IgD-negative memory B cell (primary cell): ENCODE results near the gene TSBP1. TPM values are rescaled to one million over a fixed set of nuclear protein-coding genes. Genes with fewer than 3 reads are reported as not detected.
"Not testable (repeated sequence)": the region's sequence is repeated elsewhere in the genome, so short reads cannot be mapped to it uniquely, and the experiment has no call there.

Experiments used
- H3K27ac Mint-ChIP-seq, 3 donors: one replicate each; pipeline ENCODE4 v1.8.0; 2020 to 2022; ENCODE audit warnings: mild to moderate bottlenecking in 3 of 3, mixed read lengths in 3 of 3, moderate library complexity in 1 of 3
- H3K27me3 Mint-ChIP-seq: one replicate; pipeline ENCODE4 v1.8.0; 2021; ENCODE audit warnings: mixed read lengths
- H3K36me3 Mint-ChIP-seq: one replicate; pipeline ENCODE4 v1.8.0; 2020; ENCODE audit warnings: mild to moderate bottlenecking, mixed read lengths
- H3K4me1 Mint-ChIP-seq, 3 donors: one replicate each; pipeline ENCODE4 v1.8.0; 2020 to 2022; ENCODE audit warnings: mixed read lengths in 3 of 3, mild to moderate bottlenecking in 1 of 3
- H3K4me3 Mint-ChIP-seq, 4 donors: one replicate each; pipeline ENCODE4 v1.8.0; 2020 to 2022; ENCODE audit warnings: mild to moderate bottlenecking in 4 of 4, mixed read lengths in 4 of 4, moderate library complexity in 3 of 4
- H3K9me3 Mint-ChIP-seq, 3 donors: one replicate each; pipeline ENCODE4 v1.8.0; 2020 to 2021; ENCODE audit warnings: mixed read lengths in 3 of 3, mild to moderate bottlenecking in 1 of 3
- polyA plus RNA-seq: library from polyadenylated mRNA; unstranded; fragments of 300-500 nt; fragmentation: Illumina TruSeq; gene quantifications from one replicate; pipeline ENCODE4 v1.2.3, GENCODE V29; 2021

TSBP1 gene
- polyA plus RNA-seq, 1 donor from 2014 or later, result 0.13 TPM

- Mint-ChIP-seq H3K36me3 (peaks cover 8% of the 10 kb centered on the region), H3K4me1 (peaks cover 7 to 15% (median 14%) of the 10 kb centered on the region in 3 donors), H3K27ac (no peak overlapping the region), H3K27me3 (no peaks in the 10 kb centered on the region), H3K9me3 (no peaks in the 10 kb centered on the region), H3K4me3 (no peak overlapping the region)
Measured at GRCh38 chr6:32393665-32394420, 22.1 kb upstream of the TSBP1 start.

- peaks cover 8% of the 10 kb centered on the region for H3K36me3 Mint-ChIP-seq
- H3K27me3 Mint-ChIP-seq, result peaks cover 2% of the 10 kb centered on the region
- H3K4me1 Mint-ChIP-seq, result peaks cover 0 to 12% (median 9%) of the 10 kb centered on the region in 3 donors
- no peak overlapping the region for H3K4me3 Mint-ChIP-seq
- H3K9me3 Mint-ChIP-seq, result no peaks in the 10 kb centered on the region
- no peak overlapping the region for H3K27ac Mint-ChIP-seq
Measured at GRCh38 chr6:32391505-32391904, 19.8 kb upstream of the TSBP1 start.

GRCh38 chr6:32387589-32388340, 16.1 kb upstream of the TSBP1 start:
- peaks cover 2% of the 10 kb centered on the region for H3K27me3 Mint-ChIP-seq
- peak overlapping the region in 2 of 3 donors; percentile 39 to 50 for H3K27ac Mint-ChIP-seq
- H3K36me3 Mint-ChIP-seq, result peaks cover 5% of the 10 kb centered on the region
- peak overlapping the region in 1 of 4 donors; percentile 53 for H3K4me3 Mint-ChIP-seq
- H3K4me1 Mint-ChIP-seq, result peaks cover 6 to 18% (median 12%) of the 10 kb centered on the region in 3 donors
- H3K9me3 Mint-ChIP-seq, result no peaks in the 10 kb centered on the region

- H3K27ac Mint-ChIP-seq, result no peak overlapping the region
- H3K4me3 Mint-ChIP-seq, result no peak overlapping the region
- peaks cover 3% of the 10 kb centered on the region for H3K36me3 Mint-ChIP-seq
- H3K4me1 Mint-ChIP-seq, result peaks cover 7 to 18% (median 15%) of the 10 kb centered on the region in 3 donors
- H3K9me3 Mint-ChIP-seq, result no peaks in the 10 kb centered on the region
- peaks cover 2% of the 10 kb centered on the region for H3K27me3 Mint-ChIP-seq
Measured at GRCh38 chr6:32386040-32386439, 14.3 kb upstream of the TSBP1 start.

- Mint-ChIP-seq H3K36me3 (no peaks in the 10 kb centered on the region), H3K9me3 (no peaks in the 10 kb centered on the region), H3K4me1 (peaks cover 11 to 22% (median 20%) of the 10 kb centered on the region in 3 donors), H3K4me3 (no peak overlapping the region), H3K27ac (no peak overlapping the region), H3K27me3 (peaks cover 2% of the 10 kb centered on the region)
Measured at GRCh38 chr6:32382757-32383420, 11.2 kb upstream of the TSBP1 start.

- Mint-ChIP-seq H3K36me3 (no peaks in the 10 kb centered on the region), H3K4me1 (peaks cover 18 to 26% (median 22%) of the 10 kb centered on the region in 3 donors), H3K27me3 (no peaks in the 10 kb centered on the region), H3K27ac (no peak overlapping the region), H3K4me3 (peak overlapping the region in 1 of 4 donors; percentile 76), H3K9me3 (no peaks in the 10 kb centered on the region)
Measured at GRCh38 chr6:32379545-32379944, 7.8 kb upstream of the TSBP1 start.

DNA sequence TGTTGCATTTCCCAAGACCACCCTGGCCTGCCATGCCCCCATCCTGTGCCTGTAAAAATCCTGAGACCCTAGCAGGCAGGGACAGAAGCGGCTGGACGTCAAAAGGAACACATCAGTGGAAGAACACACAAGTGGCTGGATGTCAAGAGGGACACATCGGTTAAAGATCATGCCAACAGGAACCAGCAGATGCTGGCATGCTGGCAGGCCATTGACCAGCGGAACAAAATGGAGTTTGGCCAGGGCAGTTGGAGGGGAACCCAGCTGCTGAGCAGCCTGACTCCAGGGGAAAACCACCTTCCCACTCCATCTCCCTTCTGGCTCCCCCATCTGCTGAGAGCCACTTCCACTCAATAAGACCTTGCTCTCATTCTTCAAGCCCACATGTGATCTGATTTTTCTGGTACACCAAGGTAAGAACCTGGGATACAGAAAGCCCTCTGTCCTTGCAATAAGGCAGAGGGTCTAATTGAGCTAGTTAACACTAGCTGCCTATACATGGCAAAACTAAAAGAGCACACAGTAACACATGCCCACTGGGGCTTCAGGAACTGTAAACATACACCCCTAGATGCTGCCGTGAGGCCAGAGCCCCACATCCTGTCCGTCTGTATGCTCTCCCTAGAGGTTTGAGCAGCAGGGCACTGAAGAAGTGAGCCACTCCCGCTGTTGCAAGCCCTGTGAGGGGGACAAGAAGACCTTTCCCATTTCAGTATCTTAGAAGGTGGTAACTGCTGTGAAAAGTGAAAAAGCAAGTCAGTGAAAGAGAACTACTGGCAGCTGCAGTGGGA, 4.2 kb upstream of the TSBP1 start:
- Mint-ChIP-seq H3K27ac (no peak overlapping the region), H3K4me1 (peaks cover 11 to 29% (median 17%) of the 10 kb centered on the region in 3 donors), H3K27me3 (no peaks in the 10 kb centered on the region), H3K36me3 (peaks cover 2% of the 10 kb centered on the region), H3K9me3 (no peaks in the 10 kb centered on the region), H3K4me3 (peak overlapping the region in 1 of 4 donors; percentile 56)

DNA sequence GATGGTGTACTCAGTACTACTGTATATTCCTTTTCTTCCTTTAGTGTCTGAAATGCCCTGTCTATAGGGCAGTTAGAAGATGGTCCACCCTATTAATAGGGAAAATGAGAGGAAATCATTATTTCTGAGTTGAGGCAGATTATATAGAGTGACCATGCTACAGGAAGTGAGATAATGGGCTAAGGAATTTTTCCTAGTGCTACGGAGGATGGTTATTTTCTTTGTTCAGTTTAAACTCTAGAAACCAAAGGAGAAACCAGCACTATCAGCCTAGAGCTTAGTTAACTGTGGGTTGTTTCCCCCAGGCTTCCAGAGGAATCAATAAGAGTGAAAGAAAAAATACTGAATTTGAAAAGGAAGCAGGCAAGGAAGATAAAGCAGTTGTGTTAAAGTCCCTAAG, 474 bp downstream of the TSBP1 start:
- H3K27me3 Mint-ChIP-seq, result no peaks in the 10 kb centered on the region
- peaks cover 3 to 24% (median 6%) of the 10 kb centered on the region in 3 donors for H3K4me1 Mint-ChIP-seq
- no peaks in the 10 kb centered on the region for H3K9me3 Mint-ChIP-seq
- peaks cover 5% of the 10 kb centered on the region for H3K36me3 Mint-ChIP-seq
- H3K4me3 Mint-ChIP-seq, result no peak overlapping the region
- no peak overlapping the region for H3K27ac Mint-ChIP-seq

GRCh38 chr6:32370505-32370904, 1.2 kb downstream of the TSBP1 start:
- Mint-ChIP-seq H3K27ac (peak overlapping the region in 1 of 3 donors; percentile 2), H3K9me3 (no peaks in the 10 kb centered on the region), H3K36me3 (peaks cover 5% of the 10 kb centered on the region), H3K4me3 (no peak overlapping the region), H3K27me3 (no peaks in the 10 kb centered on the region), H3K4me1 (peaks cover 0 to 18% (median 2%) of the 10 kb centered on the region in 3 donors)

DNA sequence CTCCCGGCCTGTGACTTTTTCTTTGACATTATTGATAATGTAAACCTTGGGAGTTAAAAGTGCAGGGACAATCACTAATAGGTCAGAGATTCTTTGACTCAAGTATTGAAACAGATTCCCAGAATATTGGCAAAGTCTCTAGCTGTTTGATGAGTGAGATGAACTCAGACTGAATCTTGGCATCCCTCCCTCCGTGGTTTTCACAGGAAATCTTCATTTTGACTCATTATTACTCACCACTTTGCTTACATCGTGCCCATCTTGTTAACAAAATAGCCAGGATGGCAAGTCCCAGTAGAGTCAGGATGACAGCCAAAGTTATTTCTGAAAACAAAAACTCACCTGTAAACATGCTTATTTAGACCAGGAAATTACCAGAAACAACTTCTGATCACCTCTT, 2.0 kb downstream of the TSBP1 start:
- Mint-ChIP-seq H3K27ac (no peak overlapping the region), H3K4me1 (peaks cover 0 to 14% (median 2%) of the 10 kb centered on the region in 3 donors), H3K4me3 (no peak overlapping the region), H3K36me3 (peaks cover 5% of the 10 kb centered on the region), H3K27me3 (no peaks in the 10 kb centered on the region), H3K9me3 (no peaks in the 10 kb centered on the region)

DNA sequence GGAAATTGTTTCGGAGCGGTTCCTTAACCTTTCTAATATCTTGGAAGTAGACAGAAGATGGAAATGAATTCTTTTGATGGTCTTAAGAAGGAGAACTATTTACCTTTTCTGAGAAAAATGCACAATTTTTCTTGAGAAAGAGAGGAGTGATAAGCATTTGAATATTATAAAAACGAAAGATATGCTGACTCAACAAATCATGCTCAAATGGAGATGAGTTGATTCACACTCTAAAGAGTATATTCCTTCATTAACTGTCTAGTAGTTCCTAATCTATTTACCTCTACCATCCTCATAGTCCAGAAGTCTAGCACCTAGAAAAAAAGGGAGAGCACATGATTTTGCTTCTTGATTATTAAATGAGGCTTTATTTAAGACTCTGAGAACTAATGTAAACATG, 4.1 kb downstream of the TSBP1 start:
- no peaks in the 10 kb centered on the region for H3K27me3 Mint-ChIP-seq

DNA sequence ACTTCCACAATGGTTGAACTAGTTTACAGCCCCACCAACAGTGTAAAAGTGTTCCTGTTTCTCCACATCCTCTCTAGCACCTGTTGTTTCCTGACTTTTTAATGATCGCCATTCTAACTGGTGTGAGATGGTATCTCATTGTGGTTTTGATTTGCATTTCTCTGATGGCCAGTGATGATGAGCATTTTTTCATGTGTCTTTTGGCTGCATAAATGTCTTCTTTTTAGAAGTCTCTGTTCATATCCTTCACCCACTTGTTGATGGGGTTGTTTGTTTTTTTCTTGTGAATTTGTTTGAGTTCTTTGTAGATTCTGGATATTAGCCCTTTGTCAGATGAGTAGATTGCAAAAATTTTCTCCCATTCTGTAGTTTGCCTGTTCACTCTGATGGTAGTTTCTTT, 12.5 kb downstream of the TSBP1 start:
- not testable (repeated sequence) for H3K9me3 Mint-ChIP-seq, H3K36me3 Mint-ChIP-seq, H3K27me3 Mint-ChIP-seq
- Mint-ChIP-seq H3K27ac (peak overlapping the region in 1 of 3 donors; percentile 60), H3K4me3 (peak overlapping the region in 1 of 4 donors; percentile 83), H3K4me1 (peaks cover 6 to 15% (median 14%) of the 10 kb centered on the region in 3 donors)

More for the DNA sequence above, 4.1 kb downstream of the TSBP1 start:
- H3K9me3 Mint-ChIP-seq, result peaks cover 0 to 1% (median 0%) of the 10 kb centered on the region in 3 donors
- H3K4me1 Mint-ChIP-seq, result peaks cover 0 to 14% (median 4%) of the 10 kb centered on the region in 3 donors
- H3K27ac Mint-ChIP-seq, result no peak overlapping the region
- no peak overlapping the region for H3K4me3 Mint-ChIP-seq
- peaks cover 6% of the 10 kb centered on the region for H3K36me3 Mint-ChIP-seq

- H3K27ac Mint-ChIP-seq, H3K4me3 Mint-ChIP-seq, H3K36me3 Mint-ChIP-seq, H3K27me3 Mint-ChIP-seq, H3K9me3 Mint-ChIP-seq: not testable (repeated sequence)
- H3K4me1 Mint-ChIP-seq, result peaks cover 6 to 15% (median 14%) of the 10 kb centered on the region in 3 donors
Measured at GRCh38 chr6:32358548-32358947, 13.2 kb downstream of the TSBP1 start.

GRCh38 chr6:32355018-32355417, 16.7 kb downstream of the TSBP1 start:
- H3K27ac Mint-ChIP-seq, result peak overlapping the region in 1 of 3 donors; percentile 39
- H3K36me3 Mint-ChIP-seq, result peaks cover 5% of the 10 kb centered on the region
- H3K9me3 Mint-ChIP-seq, result no peaks in the 10 kb centered on the region
- peaks cover 2 to 14% (median 10%) of the 10 kb centered on the region in 3 donors for H3K4me1 Mint-ChIP-seq
- peak overlapping the region in 1 of 4 donors; percentile 2 for H3K4me3 Mint-ChIP-seq
- H3K27me3 Mint-ChIP-seq, result no peaks in the 10 kb centered on the region
